Suppressor macrophage treated with lipopolysaccharide for 4 hours (primary cell): ENCODE measurements around the gene COG4.
A peak's percentile ranks its signal among the peaks of the same experiment; 100 is the strongest.

Experiments used
- DNase-seq: peaks from one replicate; pipeline ENCODE4 v3.0.0-alpha.2; 2020

The COG4 gene

DNA sequence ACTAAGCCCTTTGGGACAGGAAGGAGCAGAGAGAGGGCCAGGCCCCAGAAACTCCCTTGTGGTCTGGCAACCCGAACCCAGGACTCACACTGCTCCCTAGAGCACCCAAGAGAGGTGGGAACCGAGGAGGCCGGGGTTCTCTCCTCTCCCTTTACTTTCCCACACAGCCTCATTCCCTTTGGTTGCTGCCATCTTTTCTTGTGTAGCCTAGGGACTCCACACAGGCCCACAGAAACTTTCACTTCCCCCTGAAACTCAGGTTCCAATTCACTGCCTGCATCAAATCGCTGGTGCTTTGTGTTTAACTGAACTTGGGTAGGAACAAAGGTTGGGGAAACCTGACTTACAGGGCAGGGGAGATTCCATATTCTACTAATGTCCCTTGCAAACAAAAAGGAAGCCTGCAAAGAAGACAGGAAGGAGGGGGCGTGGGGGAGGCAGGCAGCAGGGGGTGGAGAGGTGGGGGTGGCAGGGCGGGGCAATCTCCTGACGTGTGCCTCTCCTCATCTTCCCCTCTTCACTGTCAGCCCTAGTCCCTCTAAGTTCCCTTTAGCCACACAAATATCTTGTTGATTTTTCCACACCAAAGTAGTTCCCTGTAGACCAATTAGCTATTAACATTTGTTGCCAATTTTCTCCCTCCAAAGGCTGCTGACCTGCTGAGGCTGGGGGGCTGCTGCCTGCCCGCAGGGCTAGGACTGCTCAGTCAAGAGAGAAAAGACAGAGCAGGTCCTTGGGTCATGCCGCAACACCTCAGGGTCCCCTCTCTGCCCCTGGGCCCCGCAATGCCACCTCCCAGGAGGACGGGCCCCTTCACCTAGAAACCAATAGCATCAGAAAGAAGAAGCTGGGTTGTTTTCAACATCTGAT lies 92.5 kb downstream of the COG4 start:
- peak; percentile 93 for DNase-seq
